H1 (cell line): ENCODE data around the gene KPNA6. TPM values are rescaled to one million over a fixed set of nuclear protein-coding genes. Genes with fewer than 3 reads are reported as not detected.

Experiments
- CTCF ChIA-PET: fragments of 300-600 bp; sonication (Branson Sonifier 250); formaldehyde crosslinking; loops from one replicate; lab custom pipeline; 2021; ENCODE audit not compliant: partially characterized antibody; lab: Charles Lee
- POLR2A ChIA-PET: fragments of 300-600 bp; sonication (Branson Sonifier 250); formaldehyde crosslinking; loops from one replicate; lab custom pipeline; 2021; ENCODE audit warnings: inconsistent platforms; ENCODE audit not compliant: partially characterized antibody; lab: Charles Lee
- DNase-seq, 2 experiments: peaks; one replicate each; pipeline versions ENCODE4 v3.0.0 to v3.0.0-alpha.2; 2010 to 2022; ENCODE audit warnings: low spot score in 2 of 2, low read depth in 1 of 2, mixed read lengths in 1 of 2
- FAIRE-seq: peaks from 2 replicates; lab custom pipeline; 2011; peaks lifted over from hg19 to GRCh38; lab: Jason Lieb, UNC
- H2AFZ ChIP-seq: 2 replicates; pipeline ENCODE4 v1.8.1; 2012; ENCODE audit warnings: low read length, inconsistent platforms
- H2AK5ac ChIP-seq: 2 replicates; pipeline ENCODE4 v1.6.1; 2013; ENCODE audit warnings: low read depth, low read length
- H2BK120ac ChIP-seq: replicated peaks from 2 replicates; pipeline ENCODE3; 2013; ENCODE audit warnings: low read depth, low read length, inconsistent platforms
- H2BK12ac ChIP-seq: 2 replicates; pipeline ENCODE4 v1.6.1; 2013; ENCODE audit warnings: low read depth, low read length
- H2BK15ac ChIP-seq: 2 replicates; pipeline ENCODE4 v1.6.1; 2013; ENCODE audit warnings: low read length
- H2BK20ac ChIP-seq: 2 replicates; pipeline ENCODE4 v1.6.1; 2013; ENCODE audit warnings: low read length
- H2BK5ac ChIP-seq: 2 replicates; pipeline ENCODE4 v1.6.1; 2013; ENCODE audit warnings: low read depth, low read length
- H3K14ac ChIP-seq: 2 replicates; pipeline ENCODE4 v1.6.1; 2013; ENCODE audit warnings: inconsistent platforms; ENCODE audit not compliant: insufficient read length
- H3K18ac ChIP-seq: 2 replicates; pipeline ENCODE4 v1.6.1; 2013; ENCODE audit warnings: low read length; ENCODE audit errors: extremely low read depth
- H3K23ac ChIP-seq: 2 replicates; pipeline ENCODE4 v1.6.1; 2013; ENCODE audit warnings: inconsistent platforms; ENCODE audit not compliant: insufficient read length
- H3K23me2 ChIP-seq: 2 replicates; pipeline ENCODE4 v1.6.1; 2013; ENCODE audit warnings: low read depth, low read length
- H3K27ac ChIP-seq: 2 replicates; pipeline ENCODE4 v1.6.1; 2011; ENCODE audit warnings: low read depth, low read length, inconsistent platforms
- H3K27me3 ChIP-seq, 4 experiments: replicated peaks in 1 of 4; 1 replicate in 1 of 4; 2 replicates in 3 of 4; pipeline versions ENCODE4 v1.6.1 to v1.8.1; 2011 to 2013; ENCODE audit warnings: low read length in 3 of 4, mild to moderate bottlenecking in 3 of 4, inconsistent platforms in 2 of 4, mixed read lengths in 2 of 4, moderate library complexity in 1 of 4; ENCODE audit not compliant: control insufficient read depth in 3 of 4, insufficient read depth in 3 of 4; ENCODE audit errors: extremely low read depth in 1 of 4
- H3K36me3 ChIP-seq, 4 experiments: 2 replicates each; pipeline versions ENCODE4 v1.6.1 to v1.8.1; 2011 to 2013; ENCODE audit warnings: mild to moderate bottlenecking in 4 of 4, low read length in 3 of 4, moderate library complexity in 2 of 4, control low read depth in 1 of 4, inconsistent platforms in 1 of 4; ENCODE audit not compliant: insufficient read depth in 4 of 4, control insufficient read depth in 2 of 4
- H3K4ac ChIP-seq: replicated peaks from 2 replicates; pipeline ENCODE3; 2013; ENCODE audit warnings: low read length, low read depth, mixed read lengths, inconsistent platforms; ENCODE audit not compliant: insufficient read length
- H3K4me1 ChIP-seq, 4 experiments: replicated peaks in 1 of 4; 1 replicate in 1 of 4; 2 replicates in 3 of 4; pipeline versions ENCODE4 v1.6.1 to v1.8.1; 2011 to 2013; ENCODE audit warnings: low read length in 3 of 4, inconsistent platforms in 2 of 4, mixed read lengths in 1 of 4; ENCODE audit not compliant: insufficient read depth in 4 of 4, control insufficient read depth in 3 of 4
- H3K4me2 ChIP-seq, 2 experiments: 2 replicates each; pipeline versions ENCODE4 v1.6.1 to v1.8.1; 2011 to 2013; ENCODE audit warnings: low read depth in 2 of 2, low read length in 2 of 2, control low read depth in 1 of 2, inconsistent platforms in 1 of 2, mild to moderate bottlenecking in 1 of 2; ENCODE audit not compliant: insufficient read depth in 1 of 2
- H3K4me3 ChIP-seq, 4 experiments: fragments of 200-600, 300-600 bp in 1 of 4; sonication (generic), shearing (Covaris generic), sonication (Bioruptor Twin) in 1 of 4; 2 replicates each; pipeline versions ENCODE4 v1.5.1 to v1.8.1; 2011 to 2016; ENCODE audit warnings: low read length in 4 of 4, low read depth in 3 of 4, control low read depth in 2 of 4, inconsistent platforms in 2 of 4, mild to moderate bottlenecking in 2 of 4, mixed read lengths in 1 of 4, moderate library complexity in 1 of 4; ENCODE audit not compliant: insufficient read depth in 2 of 4; ENCODE audit errors: extremely low read depth in 1 of 4
- H3K56ac ChIP-seq: replicated peaks from 2 replicates; pipeline ENCODE3; 2013; ENCODE audit warnings: low read depth, mild to moderate bottlenecking, mixed read lengths, low read length, inconsistent platforms; ENCODE audit not compliant: insufficient read length
- H3K79me1 ChIP-seq: 2 replicates; pipeline ENCODE4 v1.6.1; 2013; ENCODE audit warnings: low read depth, low read length, control low read depth
- H3K79me2 ChIP-seq, 2 experiments: 2 replicates each; pipeline versions ENCODE4 v1.6.1 to v1.8.1; 2012 to 2013; ENCODE audit warnings: low read length in 2 of 2, mild to moderate bottlenecking in 2 of 2, inconsistent platforms in 1 of 2; ENCODE audit not compliant: insufficient read depth in 2 of 2, control insufficient read depth in 1 of 2
- H3K9ac ChIP-seq, 4 experiments: replicated peaks in 1 of 4; 1 replicate in 1 of 4; 2 replicates in 3 of 4; pipeline versions ENCODE4 v1.6.1 to v1.8.1; 2011 to 2013; ENCODE audit warnings: low read depth in 3 of 4, low read length in 3 of 4, control low read depth in 2 of 4, mild to moderate bottlenecking in 2 of 4, moderate library complexity in 2 of 4, inconsistent platforms in 1 of 4; ENCODE audit errors: extremely low read depth in 1 of 4
- H3K9me3 ChIP-seq, 2 experiments: 2 replicates each; pipeline versions ENCODE4 v1.6.1 to v1.8.1; 2012 to 2013; ENCODE audit warnings: mild to moderate bottlenecking in 2 of 2, moderate library complexity in 2 of 2, control low read depth in 1 of 2, inconsistent platforms in 1 of 2, low read depth in 1 of 2, low read length in 1 of 2, mixed read lengths in 1 of 2; ENCODE audit not compliant: insufficient read depth in 2 of 2
- H4K20me1 ChIP-seq, 2 experiments: replicated peaks in 1 of 2; 2 replicates each; pipeline versions ENCODE3 to v1.8.1; 2011 to 2013; ENCODE audit warnings: inconsistent platforms in 2 of 2, low read length in 2 of 2, mild to moderate bottlenecking in 1 of 2; ENCODE audit not compliant: insufficient read depth in 2 of 2, control insufficient read depth in 1 of 2
- H4K5ac ChIP-seq: 2 replicates; pipeline ENCODE4 v1.6.1; 2013; ENCODE audit warnings: low read length, low read depth, mixed read lengths, inconsistent platforms; ENCODE audit not compliant: insufficient read length
- H4K8ac ChIP-seq: 2 replicates; pipeline ENCODE4 v1.8.0; 2013; ENCODE audit warnings: mild to moderate bottlenecking, moderate library complexity, low read length, inconsistent platforms; ENCODE audit not compliant: insufficient read depth; ENCODE audit errors: extremely low read depth
- H4K91ac ChIP-seq: replicated peaks from 2 replicates; pipeline ENCODE3; 2013; ENCODE audit warnings: low read length, mixed read lengths, inconsistent platforms; ENCODE audit not compliant: insufficient read length
- CHD1 ChIP-seq: IDR thresholded peaks from 2 replicates; pipeline ENCODE4 v1.6.1; 2012; ENCODE audit warnings: low read depth, low read length, improper control_type of control experiment
- CTBP2 ChIP-seq: IDR thresholded peaks from 2 replicates; pipeline ENCODE4 v1.7.0; 2011; ENCODE audit warnings: borderline replicate concordance, mild to moderate bottlenecking, moderate library complexity, mixed read lengths, low read length; ENCODE audit not compliant: insufficient read depth, insufficient read length
- FOSL1 ChIP-seq: IDR thresholded peaks from 2 replicates; pipeline ENCODE4 v1.6.1; 2011; ENCODE audit warnings: mild to moderate bottlenecking, low read depth, low read length, moderate library complexity; ENCODE audit not compliant: insufficient read depth
- KDM1A ChIP-seq: fragments of 200-600, 300-600 bp; sonication (generic); IDR thresholded peaks from 2 replicates; pipeline ENCODE4 v1.7.1; 2016; ENCODE audit warnings: mild to moderate bottlenecking, low read length, borderline replicate concordance
- KDM5A ChIP-seq: fragments of 200-600 bp; IDR thresholded peaks from 2 replicates; pipeline ENCODE4 v1.7.1; 2012; ENCODE audit warnings: mild to moderate bottlenecking, low read length, inconsistent platforms, mixed read lengths
- RBBP5 ChIP-seq: IDR thresholded peaks from 2 replicates; pipeline ENCODE4 v1.7.1; 2012; ENCODE audit warnings: low read depth, mild to moderate bottlenecking, inconsistent platforms, low read length, moderate library complexity, borderline replicate concordance
- RFX5 ChIP-seq: IDR thresholded peaks from 2 replicates; pipeline ENCODE4 v1.6.1; 2011; ENCODE audit warnings: low read depth, low read length, improper control_type of control experiment, borderline replicate concordance
- SIX5 ChIP-seq: IDR thresholded peaks from 2 replicates; pipeline ENCODE4 v1.6.1; 2011; ENCODE audit warnings: mild to moderate bottlenecking, low read depth, low read length
- WGBS, 2 experiments: shearing (Covaris generic) in 1 of 2; methylation state at CpG; one replicate each; pipeline versions ENCODE4 v1.1.6 to v1.1.7; 2013 to 2015; ENCODE audit warnings: low lambda C conversion rate in 2 of 2, mixed read lengths in 2 of 2, inconsistent platforms in 1 of 2, low coverage in 1 of 2, missing lambda C conversion rate in 1 of 2; ENCODE audit not compliant: insufficient replicate concordance in 2 of 2, insufficient coverage in 1 of 2, insufficient read length in 1 of 2; ENCODE audit errors: extremely low coverage in 1 of 2, missing lambda C conversion rate in 1 of 2; 5-methylcytosine and 5-hydroxymethylcytosine counted together
- polyA plus RNA-seq, 7 experiments: library from polyadenylated mRNA; depleted of rRNA in 3 of 7; stranded (reverse) in 5 of 7; unstranded in 2 of 7; fragments of >200 nt in 5 of 7; fragments of 200-250 nt in 2 of 7; gene quantifications; 1 replicate in 5 of 7; 2 replicates in 1 of 7; 4 replicates in 1 of 7; pipeline versions ENCODE4 v1.2.1 to v1.2.3, GENCODE V29; 2011 to 2013; ENCODE audit warnings: missing spikeins in 2 of 7, mixed read lengths in 2 of 7
- total RNA-seq: library from RNA; stranded (reverse); fragmentation: NEBNext Ultra II Directional; extraction: Animal tissue kit (Norgen Biotek cat#: 25700); gene quantifications from 2 replicates; pipeline ENCODE4 v1.2.1, GENCODE V29; 2021

KPNA6 gene
- total and polyA plus RNA-seq, 2 of the 8 experiments (the other 6 are each of a cell fraction or from before 2014, with no cell fraction given) = 24.2 to 120 TPM

- Histone ChIP-seq H3K56ac (no peak overlapping the region), H4K91ac (no peak overlapping the region), H2BK120ac (no peak overlapping the region), H4K20me1 (peaks cover 6 to 10% of the 10 kb centered on the region in 2 experiments), H3K9me3 (no peaks in the 10 kb centered on the region), H3K9ac (no peak overlapping the region), H3K4me2 (no peak overlapping the region), H3K18ac (no peak overlapping the region), H2AFZ (no peak overlapping the region), H2AK5ac (no peak overlapping the region), H3K4ac (no peak overlapping the region), H2BK15ac (no peak overlapping the region), H3K79me2 (peaks cover 0 to 58% of the 10 kb centered on the region in 2 experiments; a peak in 2 of 4 replicates), H3K27me3 (no peaks in the 10 kb centered on the region), H3K4me3 (no peak overlapping the region), H3K36me3 (no peaks in the 10 kb centered on the region), H3K4me1 (no peaks in the 10 kb centered on the region), H4K5ac (no peak overlapping the region), H3K23me2 (no peaks in the 10 kb centered on the region), H3K23ac (no peak overlapping the region), H3K14ac (no peak overlapping the region), H2BK20ac (no peak overlapping the region), H2BK12ac (no peak overlapping the region), H4K8ac (no peak overlapping the region), H3K27ac (no peak overlapping the region), H3K79me1 (no peaks in the 10 kb centered on the region; the same call in none of the 2 replicates), H2BK5ac (no peak overlapping the region)
- CTCF ChIA-PET = no interaction called here
- no peak for FAIRE-seq
- 89% methylated on average over 5 of the region's 5 CpGs; no CpG with 5 or more reads in 1 of the 2 experiments for WGBS, 2 experiments
- POLR2A ChIA-PET = interaction anchor here (1.2 kb wide), 1 partner anchor 10 kb away, joined by 3 read pairs; no protein-coding TSS in a partner anchor
- DNase-seq = no peak
- TF ChIP-seq CHD1 (no peak), SIX5 (no peak), CTBP2 (no peak), RBBP5 (no peak), RFX5 (no peak), KDM1A (no peak), KDM5A (no peak), FOSL1 (no peak)
Measured at GRCh38 chr1:32138965-32139364, 31.1 kb downstream of the KPNA6 start.
